ENCODE results near the gene TIMP4. TPM values are rescaled to one million over a fixed set of nuclear protein-coding genes. Genes with fewer than 3 reads are reported as not detected.

TIMP4 gene
- total RNA-seq, 1 donor from 2014 or later = 12.3 TPM

GRCh38 chr3:12157026-12157425 is 1.7 kb downstream of the TIMP4 start:
- H3K4me3 ChIP-seq = peak overlapping the region; percentile 74
- intact Hi-C loops (cut with micrococcal nuclease) = no loop called here
- peaks cover 30% of the 10 kb centered on the region for H3K36me3 ChIP-seq

GRCh38 chr3:12155828-12156227 is 2.9 kb downstream of the TIMP4 start:
- no peak for TF ChIP-seq CTCF (IDR thresholded peaks at IDR 0.05; ENCODE audit: borderline replicate concordance)
- Histone ChIP-seq H3K36me3 (peaks cover 30% of the 10 kb centered on the region), H3K4me3 (no peak overlapping the region), H3K4me1 (peaks cover 50% of the 10 kb centered on the region), H3K27me3 (ENCODE audit: low read depth) (peaks cover 7% of the 10 kb centered on the region), H3K27ac (replicated peaks) (peak overlapping the region; percentile 49), H3K9me3 (replicated peaks) (no peaks in the 10 kb centered on the region)
- intact Hi-C loops (cut with micrococcal nuclease) = no loop called here
- no peak for DNase-seq

More at GRCh38 chr3:12157026-12157425, 1.7 kb downstream of the TIMP4 start:
- TF ChIP-seq CTCF (IDR thresholded peaks at IDR 0.05; ENCODE audit: borderline replicate concordance) = no peak
- Histone ChIP-seq H3K9me3 (replicated peaks) (no peaks in the 10 kb centered on the region), H3K4me1 (peaks cover 50% of the 10 kb centered on the region), H3K27me3 (ENCODE audit: low read depth) (peaks cover 5% of the 10 kb centered on the region), H3K27ac (replicated peaks) (peak overlapping the region; percentile 92)
- no peak for DNase-seq

- intact Hi-C loops (cut with micrococcal nuclease) = no loop called here
- Histone ChIP-seq H3K27me3 (ENCODE audit: low read depth) (peaks cover 7% of the 10 kb centered on the region), H3K27ac (replicated peaks) (peak overlapping the region; percentile 49), H3K4me3 (no peak overlapping the region), H3K4me1 (peaks cover 50% of the 10 kb centered on the region), H3K36me3 (peaks cover 30% of the 10 kb centered on the region), H3K9me3 (replicated peaks) (no peaks in the 10 kb centered on the region)
- no peak for TF ChIP-seq CTCF (IDR thresholded peaks at IDR 0.05; ENCODE audit: borderline replicate concordance)
- no peak for DNase-seq
Observed at GRCh38 chr3:12155264-12155663, 3.4 kb downstream of the TIMP4 start.

GRCh38 chr3:12154151-12154550 is 4.6 kb downstream of the TIMP4 start:
- Histone ChIP-seq H3K27me3 (ENCODE audit: low read depth) (peaks cover 7% of the 10 kb centered on the region), H3K4me3 (no peak overlapping the region), H3K9me3 (replicated peaks) (no peaks in the 10 kb centered on the region), H3K36me3 (peaks cover 30% of the 10 kb centered on the region), H3K27ac (replicated peaks) (no peak overlapping the region), H3K4me1 (peaks cover 46% of the 10 kb centered on the region)
- DNase-seq = no peak
- no peak for TF ChIP-seq CTCF (IDR thresholded peaks at IDR 0.05; ENCODE audit: borderline replicate concordance)
- intact Hi-C loops (cut with micrococcal nuclease) = no loop called here

GRCh38 chr3:12150112-12150511 is 8.6 kb downstream of the TIMP4 start:
- Histone ChIP-seq H3K36me3 (peaks cover 24% of the 10 kb centered on the region), H3K4me3 (no peak overlapping the region), H3K27me3 (ENCODE audit: low read depth) (peaks cover 7% of the 10 kb centered on the region), H3K9me3 (replicated peaks) (no peaks in the 10 kb centered on the region), H3K27ac (replicated peaks) (peak overlapping the region; percentile 79), H3K4me1 (peaks cover 28% of the 10 kb centered on the region)
- no peak for DNase-seq
- intact Hi-C loops (cut with micrococcal nuclease) = no loop called here
- TF ChIP-seq CTCF (IDR thresholded peaks at IDR 0.05; ENCODE audit: borderline replicate concordance) = no peak

Data from left ventricle myocardium inferior (tissue), 1 donor.